Panc1 (cell line): ENCODE results near the gene NCKAP1. TPM values are rescaled to one million over a fixed set of nuclear protein-coding genes. Genes with fewer than 3 reads are reported as not detected.
A peak's percentile ranks its signal among the peaks of the same experiment; 100 is the strongest.

ENCODE experiments used
- ATAC-seq: fragments of 200-7000 bp; cut with Tn5 transposase; 2 replicates; pipeline ENCODE4 v1.9.1; 2020; ENCODE audit warnings: mild to moderate bottlenecking, moderate library complexity
- BruUV-seq: library from RNA; stranded (reverse); fragments of 400-500 nt; replicated peaks from 2 replicates; lab custom pipeline; 2021; lab: Mats Ljungman, UMichigan
- CTCF ChIA-PET: fragments of 300-600 bp; sonication (Branson Sonifier 250); formaldehyde crosslinking; loops from one replicate; lab custom pipeline; 2022; ENCODE audit warnings: antibody characterized with exemption; lab: Charles Lee
- POLR2A ChIA-PET: fragments of 300-600 bp; sonication (Branson Sonifier 250); formaldehyde crosslinking; loops from one replicate; lab custom pipeline; 2022; ENCODE audit warnings: antibody characterized with exemption; lab: Charles Lee
- DNase-seq: peaks from one replicate; pipeline ENCODE4 v3.0.0-alpha.2; 2010; ENCODE audit warnings: low read depth, low spot score
- H3K27ac ChIP-seq: 2 replicates; pipeline ENCODE4 v1.5.1; 2011; ENCODE audit warnings: mild to moderate bottlenecking, low read length, inconsistent platforms
- H3K27me3 ChIP-seq: fragments of 200-500 bp; sonication (Bioruptor generic); 2 replicates; pipeline ENCODE4 v1.6.0; 2014; ENCODE audit warnings: low read length, inconsistent platforms; ENCODE audit not compliant: control insufficient read depth, insufficient read depth
- H3K36me3 ChIP-seq: fragments of 200-500 bp; sonication (Bioruptor generic); 2 replicates; pipeline ENCODE4 v1.5.1; 2014; ENCODE audit warnings: inconsistent platforms, mild to moderate bottlenecking, low read length, moderate library complexity; ENCODE audit not compliant: control insufficient read depth, insufficient read depth
- H3K4me1 ChIP-seq: 2 replicates; pipeline ENCODE4 v1.5.1; 2011; ENCODE audit warnings: inconsistent platforms, mild to moderate bottlenecking, low read length, moderate library complexity; ENCODE audit not compliant: control insufficient read depth, insufficient read depth
- H3K4me3 ChIP-seq, 2 experiments: 2 replicates each; pipeline ENCODE4 v1.5.1; 2011 to 2012; ENCODE audit warnings: low read depth in 2 of 2, low read length in 2 of 2, mild to moderate bottlenecking in 2 of 2, inconsistent platforms in 1 of 2, moderate library complexity in 1 of 2
- H3K9me3 ChIP-seq: fragments of 200-500 bp; sonication (Bioruptor generic); 2 replicates; pipeline ENCODE4 v1.5.1; 2014; ENCODE audit warnings: low read depth, mild to moderate bottlenecking, inconsistent platforms, low read length, moderate library complexity; ENCODE audit not compliant: control insufficient read depth, insufficient read depth
- CTCF ChIP-seq: fragments of 450-650 bp; IDR thresholded peaks from 2 replicates; pipeline ENCODE4 v1.5.1; 2017; ENCODE audit warnings: mild to moderate bottlenecking
- POLR2AphosphoS5 ChIP-seq: IDR thresholded peaks from 2 replicates; pipeline ENCODE4 v1.6.1; 2012; ENCODE audit warnings: mild to moderate bottlenecking, low read depth, low read length, moderate library complexity
- REST ChIP-seq, 2 experiments: IDR thresholded peaks; 2 replicates each; pipeline ENCODE4 v1.6.1; 2011 to 2012; ENCODE audit warnings: low read depth in 2 of 2, control low read depth in 1 of 2, low read length in 1 of 2, mild to moderate bottlenecking in 1 of 2, moderate library complexity in 1 of 2; ENCODE audit not compliant: insufficient read depth in 1 of 2
- SIN3A ChIP-seq: IDR thresholded peaks from 2 replicates; pipeline ENCODE4 v1.6.1; 2012; ENCODE audit warnings: low read depth, mild to moderate bottlenecking, low read length, moderate library complexity, borderline replicate concordance; ENCODE audit not compliant: insufficient read depth
- TCF7L2 ChIP-seq: IDR thresholded peaks from 2 replicates; pipeline ENCODE4 v1.6.1; 2011; ENCODE audit warnings: mild to moderate bottlenecking, low read depth, low read length, inconsistent platforms
- in situ Hi-C: cut with HindIII; loops from 2 replicates; pipeline ENCODE4 v1.10.0; 2016; ENCODE audit warnings: low sequenced_read_pairs, low pct_unique_long_range_greater_than_20kb
- intact Hi-C: fragments of 100-400 bp; cut with micrococcal nuclease; formaldehyde crosslinking; loops from one replicate; pipeline ENCODE4 v1.10.0; 2022; ENCODE audit not compliant: unreplicated experiment
- total RNA-seq: library from RNA; stranded (reverse); gene quantifications from one replicate; pipeline ENCODE4 v1.2.1, GENCODE V29; 2021; ENCODE audit not compliant: unreplicated experiment

NCKAP1 gene
- total RNA-seq, 1 experiment from 2014 or later: 174 TPM

DNA sequence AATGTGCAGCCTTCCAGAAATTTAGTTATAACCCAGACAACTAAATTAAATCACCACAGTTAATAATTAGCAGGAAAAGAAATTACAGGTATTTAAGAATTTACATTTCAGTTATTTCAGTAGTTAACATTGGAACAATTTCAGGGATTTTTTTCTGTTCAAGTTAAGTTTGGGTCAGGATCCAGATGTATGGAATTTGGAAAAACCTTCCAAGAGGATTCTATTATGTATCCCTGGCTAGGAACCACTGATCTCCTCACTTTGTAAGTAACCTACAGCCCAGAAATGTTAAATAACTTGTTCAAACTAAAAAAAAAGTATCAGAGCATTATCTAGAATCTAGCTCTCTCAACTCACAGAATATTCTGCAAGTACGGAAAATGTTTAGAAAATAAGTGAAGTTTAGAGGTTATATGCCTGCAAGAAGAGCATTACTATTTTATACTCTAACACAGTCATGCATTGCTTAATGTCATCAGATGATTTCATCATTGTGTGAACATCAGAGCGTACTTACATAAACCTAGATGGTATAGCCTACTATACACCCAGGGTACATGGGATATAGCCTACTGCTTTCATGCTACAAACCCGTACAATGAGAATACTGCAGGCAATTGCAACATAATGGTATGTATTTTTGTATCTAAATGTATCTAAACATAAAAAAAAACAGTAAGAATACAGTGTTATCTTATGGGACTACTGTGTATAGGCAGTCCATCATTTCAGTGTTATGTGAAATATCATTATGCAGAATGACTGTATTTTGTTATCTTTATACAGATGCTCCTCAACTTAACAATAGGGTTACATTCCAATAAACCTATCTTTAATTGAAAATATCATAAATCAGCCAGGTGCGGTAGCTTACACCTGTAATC, 6.1 kb downstream of the NCKAP1 start:
- ATAC-seq: no peak
- peak overlapping the region; percentile 65; the same call in 1 of the 2 replicates for H3K27ac ChIP-seq
- DNase-seq: no peak
- BruUV-seq: no TSS peak
- TF ChIP-seq SIN3A: no peak
- no peak for TF ChIP-seq REST (IDR thresholded peaks at IDR 0.05; ENCODE audit: insufficient read depth in 1 of 2, low read depth in 2 of 2, low read length in 1 of 2)
- TF ChIP-seq POLR2AphosphoS5: no peak
- TF ChIP-seq TCF7L2: no peak
- TF ChIP-seq CTCF: no peak
- no peaks in the 10 kb centered on the region for H3K27me3 ChIP-seq
- H3K36me3 ChIP-seq: no peaks in the 10 kb centered on the region; the same call in 1 of the 2 replicates
- ChIA-PET CTCF (no interaction called here), POLR2A (no interaction called here)
- no peaks in the 10 kb centered on the region for H3K9me3 ChIP-seq
- peaks cover 37% of the 10 kb centered on the region for H3K4me1 ChIP-seq
- intact Hi-C loops (no loop called here), in situ Hi-C loops (no loop called here)
- no peak overlapping the region for H3K4me3 ChIP-seq

DNA sequence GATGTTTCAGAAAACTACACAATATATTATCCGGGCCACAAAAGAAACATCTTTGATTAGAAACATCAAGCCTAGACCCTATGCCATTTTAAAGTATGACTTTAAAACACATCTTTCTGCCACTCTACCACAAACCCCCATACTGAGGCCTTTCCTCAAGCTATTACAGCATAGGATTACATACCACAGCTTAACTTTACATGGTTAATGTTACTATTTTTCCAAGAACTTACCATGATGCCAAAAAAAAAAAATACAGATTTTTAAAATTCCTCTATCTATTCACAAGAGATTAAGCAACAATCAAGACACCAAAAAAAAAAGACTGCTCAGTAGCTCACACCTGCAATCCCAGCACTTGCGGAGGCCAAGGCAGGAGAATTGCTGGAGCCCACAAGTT, 9.0 kb downstream of the NCKAP1 start:
- in situ Hi-C loops: no loop called here
- no peaks in the 10 kb centered on the region for H3K9me3 ChIP-seq
- intact Hi-C loops: no loop called here
- H3K36me3 ChIP-seq: no peaks in the 10 kb centered on the region
- peaks cover 43% of the 10 kb centered on the region; the same call in 1 of the 2 replicates for H3K4me1 ChIP-seq
- H3K27me3 ChIP-seq: no peaks in the 10 kb centered on the region
- ATAC-seq: no peak
- CTCF ChIA-PET: no interaction called here
- TF ChIP-seq REST (IDR thresholded peaks at IDR 0.05; ENCODE audit: insufficient read depth in 1 of 2, low read depth in 2 of 2, low read length in 1 of 2): no peak
- no peak for TF ChIP-seq TCF7L2
- TF ChIP-seq POLR2AphosphoS5: no peak
- TF ChIP-seq SIN3A: no peak
- TF ChIP-seq CTCF: no peak
- DNase-seq: no peak
- no peak overlapping the region for H3K4me3 ChIP-seq
- POLR2A ChIA-PET: interaction anchor here (0.7 kb wide), 2 partner anchors 12 to 28 kb away, joined by 4 to 5 read pairs; no protein-coding TSS in a partner anchor
- H3K27ac ChIP-seq: no peak overlapping the region
- BruUV-seq: no TSS peak
